ENCODE results near the gene FLT3LG.

FLT3LG gene

DNA sequence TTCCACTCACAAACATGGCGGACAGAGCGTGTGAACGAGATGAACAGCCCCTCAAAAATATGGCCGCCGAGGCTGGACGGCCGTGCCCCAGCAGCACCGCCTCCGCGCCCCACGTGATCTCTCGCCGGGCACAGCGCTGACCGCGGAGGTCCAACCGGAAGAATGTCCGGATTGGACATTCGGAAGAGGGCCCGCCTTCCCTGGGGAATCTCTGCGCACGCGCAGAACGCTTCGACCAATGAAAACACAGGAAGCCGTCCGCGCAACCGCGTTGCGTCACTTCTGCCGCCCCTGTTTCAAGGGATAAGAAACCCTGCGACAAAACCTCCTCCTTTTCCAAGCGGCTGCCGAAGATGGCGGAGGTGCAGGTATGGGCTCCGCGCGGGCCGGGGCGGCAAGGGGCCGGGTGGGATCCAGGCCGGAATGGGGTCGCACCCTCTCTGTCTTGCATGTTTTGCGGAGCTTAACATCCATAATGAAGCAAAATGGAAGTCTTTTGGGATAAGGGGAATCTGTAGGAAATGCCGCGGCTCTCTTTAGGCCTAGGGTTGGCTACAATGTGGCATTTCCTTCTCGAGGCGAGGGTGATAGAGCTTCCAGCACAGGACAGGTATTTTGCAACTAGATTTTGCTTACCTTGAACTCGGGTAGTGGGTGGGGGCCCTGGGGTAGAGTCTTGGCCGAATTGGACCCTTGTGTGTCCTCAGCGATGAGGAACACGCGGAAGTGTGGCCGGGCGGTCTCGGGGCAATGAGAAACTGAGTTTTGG lies 13.4 kb downstream of the FLT3LG start, which contains the start of gene RPL13A:
Gene RPL13A, plus strand, starts transcription at position 332 of the 769 bp plus-strand sequence. Its CDS starts 22 bp downstream, at position 354.
- in situ Hi-C loops (cut with MboI; ENCODE audit: low sequenced_read_pairs): no loop called here

DNA sequence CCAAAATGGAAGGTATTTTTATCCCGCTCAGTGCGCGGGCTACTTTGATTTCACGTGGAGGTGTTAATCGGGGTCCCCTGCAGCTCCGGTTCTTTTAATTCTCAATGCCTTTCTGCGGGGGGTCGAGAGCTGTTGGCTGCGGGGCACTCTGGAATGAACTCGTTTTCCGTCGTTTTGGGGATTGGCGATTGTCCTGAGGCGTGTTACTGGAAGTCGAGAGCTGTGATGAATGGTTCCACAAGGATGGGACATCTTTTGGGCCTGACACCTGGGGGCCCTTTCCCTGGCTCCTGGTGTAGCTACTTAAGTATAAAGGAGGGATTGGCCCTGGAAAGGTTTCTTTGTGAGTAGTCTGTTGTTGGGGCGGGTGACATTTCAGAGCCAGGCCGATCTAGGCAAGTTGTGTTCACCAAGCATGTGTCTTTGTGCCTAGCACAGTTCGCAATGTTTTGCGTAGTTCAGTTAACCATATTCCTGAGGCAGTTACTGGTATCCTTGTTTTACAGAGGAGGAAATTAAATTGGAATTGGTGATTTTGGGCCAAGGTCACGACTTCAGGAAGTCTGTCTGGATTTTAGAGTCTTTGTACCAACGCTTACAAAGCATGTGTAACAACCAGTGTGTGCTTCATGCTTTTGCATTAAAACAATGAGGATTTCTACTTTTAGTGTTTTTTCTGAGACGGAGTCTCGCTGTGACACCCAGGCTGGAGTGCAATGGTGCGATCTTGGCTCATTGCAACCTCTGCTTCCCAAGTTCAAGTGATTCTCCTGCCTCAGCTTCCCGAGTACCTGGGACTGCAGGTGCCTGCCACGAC lies 14.2 kb downstream of the FLT3LG start:
- in situ Hi-C loops (cut with MboI; ENCODE audit: low sequenced_read_pairs): no loop called here

DNA sequence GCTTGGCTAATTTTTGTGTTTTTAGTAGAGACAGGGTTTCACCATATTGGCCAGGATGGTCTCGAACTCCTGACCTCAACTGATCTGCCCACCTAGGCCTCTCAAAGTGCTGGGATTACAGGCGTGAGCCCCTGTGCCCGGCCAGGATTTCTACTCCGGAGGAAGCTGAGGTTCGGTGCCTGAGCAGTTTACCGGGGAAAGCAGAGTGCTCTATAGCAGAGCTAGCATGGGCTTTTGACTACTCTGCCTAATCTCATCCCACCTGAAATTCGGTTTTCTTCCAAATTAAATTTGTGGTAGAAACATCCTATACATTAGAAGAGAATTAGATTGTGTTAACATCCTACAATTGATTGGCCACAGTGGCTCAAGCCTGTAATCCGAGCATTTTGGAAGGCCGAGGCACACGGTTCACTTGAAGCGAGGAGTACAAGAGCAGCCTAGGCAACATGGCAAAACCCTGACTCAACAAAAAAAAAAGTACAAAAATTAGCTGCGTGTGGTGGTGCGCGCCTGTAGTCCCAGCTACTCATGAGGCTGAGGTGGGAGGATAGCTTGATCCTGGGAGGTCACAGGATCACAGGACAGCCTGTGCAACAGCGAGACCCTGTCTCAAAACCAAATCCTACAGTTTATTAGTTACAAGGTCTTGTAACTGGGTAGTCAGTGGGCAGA lies 15.0 kb downstream of the FLT3LG start:
- in situ Hi-C loops (cut with MboI; ENCODE audit: low sequenced_read_pairs): no loop called here

DNA sequence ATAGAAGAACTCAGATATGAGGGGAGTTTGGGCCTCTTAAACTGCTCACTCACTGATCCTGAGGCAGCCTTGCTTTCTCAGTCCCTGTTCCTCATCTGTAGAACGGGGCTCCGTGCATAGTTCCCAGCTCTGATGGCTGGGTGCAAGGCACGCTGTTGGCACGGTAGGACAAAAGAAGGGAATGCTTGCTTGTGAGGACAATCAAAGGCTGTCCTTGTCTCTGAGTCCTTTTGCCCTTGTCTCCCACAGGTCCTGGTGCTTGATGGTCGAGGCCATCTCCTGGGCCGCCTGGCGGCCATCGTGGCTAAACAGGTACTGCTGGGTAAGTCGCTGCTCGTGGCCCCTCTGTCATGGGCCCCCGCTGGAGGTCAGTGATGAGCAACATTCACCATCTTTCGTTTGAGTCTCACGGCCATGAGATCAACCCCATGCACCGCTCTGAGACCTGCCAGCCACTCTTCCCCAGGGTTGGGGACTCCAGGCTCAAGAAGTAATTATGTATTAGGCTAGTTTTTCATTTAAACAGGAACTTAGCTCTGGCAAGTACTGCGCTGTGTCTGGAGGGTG lies 15.7 kb downstream of the FLT3LG start:
- in situ Hi-C loops (cut with MboI; ENCODE audit: low sequenced_read_pairs): no loop called here

DNA sequence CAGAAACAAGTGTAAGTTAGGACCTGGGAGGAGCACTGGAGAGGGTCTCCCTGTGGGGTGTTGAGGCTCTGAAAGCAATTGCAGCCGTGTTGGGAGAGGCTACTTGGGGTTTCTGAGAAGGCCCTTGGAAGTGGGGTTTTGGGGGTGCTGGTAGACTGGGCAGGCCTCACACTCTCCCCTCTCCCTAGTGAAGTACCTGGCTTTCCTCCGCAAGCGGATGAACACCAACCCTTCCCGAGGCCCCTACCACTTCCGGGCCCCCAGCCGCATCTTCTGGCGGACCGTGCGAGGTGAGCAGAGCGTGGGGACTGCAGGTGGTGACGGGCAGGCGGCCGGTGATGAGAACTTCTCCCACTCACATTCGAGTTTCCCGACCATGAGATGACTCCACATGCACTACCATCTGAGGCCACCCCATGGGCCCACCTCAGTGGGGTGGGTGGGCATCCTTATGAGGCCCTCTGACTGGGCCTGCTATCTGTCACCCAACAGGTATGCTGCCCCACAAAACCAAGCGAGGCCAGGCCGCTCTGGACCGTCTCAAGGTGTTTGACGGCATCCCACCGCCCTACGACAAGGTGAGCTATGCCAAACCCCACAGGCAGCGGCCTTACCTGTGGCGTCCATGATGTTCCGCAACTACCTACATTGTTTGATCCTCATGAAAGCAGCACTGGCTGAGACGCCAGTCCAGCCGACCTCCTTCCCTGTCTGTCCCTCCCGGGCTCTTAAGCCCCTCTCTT lies 16.4 kb downstream of the FLT3LG start:
- in situ Hi-C loops (cut with MboI; ENCODE audit: low sequenced_read_pairs): no loop called here

DNA sequence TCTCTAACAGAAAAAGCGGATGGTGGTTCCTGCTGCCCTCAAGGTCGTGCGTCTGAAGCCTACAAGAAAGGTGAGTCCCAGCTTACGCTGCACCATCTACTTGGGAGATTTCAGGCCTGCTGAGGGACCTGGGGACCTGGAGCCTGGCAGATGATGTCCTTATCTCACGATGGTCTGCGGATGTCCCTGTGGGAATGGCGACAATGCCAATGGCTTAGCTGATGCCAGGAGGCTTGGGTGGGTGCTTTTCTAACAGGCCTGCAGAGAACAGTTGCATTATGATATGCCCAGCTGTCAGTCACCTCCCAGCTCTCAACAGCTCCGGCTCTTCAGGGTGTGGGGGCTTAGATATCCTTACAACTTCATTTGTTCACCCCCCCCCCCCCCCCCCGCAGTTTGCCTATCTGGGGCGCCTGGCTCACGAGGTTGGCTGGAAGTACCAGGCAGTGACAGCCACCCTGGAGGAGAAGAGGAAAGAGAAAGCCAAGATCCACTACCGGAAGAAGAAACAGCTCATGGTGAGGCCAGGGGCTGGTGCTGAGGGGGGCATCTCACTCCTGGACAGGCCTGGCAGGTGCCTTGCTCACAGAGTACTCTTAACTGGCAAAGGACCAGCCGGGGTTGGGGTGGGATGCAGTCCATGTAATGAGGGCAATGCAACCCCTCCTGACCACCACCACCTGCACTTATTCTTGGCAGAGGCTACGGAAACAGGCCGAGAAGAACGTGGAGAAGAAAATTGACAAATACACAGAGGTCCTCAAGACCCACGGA lies 17.2 kb downstream of the FLT3LG start:
- in situ Hi-C loops (cut with MboI; ENCODE audit: low sequenced_read_pairs): no loop called here

DNA sequence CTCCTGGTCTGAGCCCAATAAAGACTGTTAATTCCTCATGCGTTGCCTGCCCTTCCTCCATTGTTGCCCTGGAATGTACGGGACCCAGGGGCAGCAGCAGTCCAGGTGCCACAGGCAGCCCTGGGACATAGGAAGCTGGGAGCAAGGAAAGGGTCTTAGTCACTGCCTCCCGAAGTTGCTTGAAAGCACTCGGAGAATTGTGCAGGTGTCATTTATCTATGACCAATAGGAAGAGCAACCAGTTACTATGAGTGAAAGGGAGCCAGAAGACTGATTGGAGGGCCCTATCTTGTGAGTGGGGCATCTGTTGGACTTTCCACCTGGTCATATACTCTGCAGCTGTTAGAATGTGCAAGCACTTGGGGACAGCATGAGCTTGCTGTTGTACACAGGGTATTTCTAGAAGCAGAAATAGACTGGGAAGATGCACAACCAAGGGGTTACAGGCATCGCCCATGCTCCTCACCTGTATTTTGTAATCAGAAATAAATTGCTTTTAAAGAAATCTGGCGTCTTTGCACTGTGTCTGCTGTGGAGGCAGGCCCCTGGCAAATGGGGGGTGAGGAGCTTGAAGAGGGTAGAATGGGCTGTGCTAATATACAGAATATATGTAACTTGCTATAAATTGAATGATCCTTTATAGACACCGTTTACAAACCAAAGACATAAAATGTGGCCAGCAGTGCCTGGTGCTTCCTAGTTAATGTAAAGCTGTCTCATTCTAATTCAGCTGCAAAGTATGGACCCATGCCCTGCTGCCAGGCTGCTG lies 18.0 kb downstream of the FLT3LG start:
- in situ Hi-C loops (cut with MboI; ENCODE audit: low sequenced_read_pairs): no loop called here

DNA sequence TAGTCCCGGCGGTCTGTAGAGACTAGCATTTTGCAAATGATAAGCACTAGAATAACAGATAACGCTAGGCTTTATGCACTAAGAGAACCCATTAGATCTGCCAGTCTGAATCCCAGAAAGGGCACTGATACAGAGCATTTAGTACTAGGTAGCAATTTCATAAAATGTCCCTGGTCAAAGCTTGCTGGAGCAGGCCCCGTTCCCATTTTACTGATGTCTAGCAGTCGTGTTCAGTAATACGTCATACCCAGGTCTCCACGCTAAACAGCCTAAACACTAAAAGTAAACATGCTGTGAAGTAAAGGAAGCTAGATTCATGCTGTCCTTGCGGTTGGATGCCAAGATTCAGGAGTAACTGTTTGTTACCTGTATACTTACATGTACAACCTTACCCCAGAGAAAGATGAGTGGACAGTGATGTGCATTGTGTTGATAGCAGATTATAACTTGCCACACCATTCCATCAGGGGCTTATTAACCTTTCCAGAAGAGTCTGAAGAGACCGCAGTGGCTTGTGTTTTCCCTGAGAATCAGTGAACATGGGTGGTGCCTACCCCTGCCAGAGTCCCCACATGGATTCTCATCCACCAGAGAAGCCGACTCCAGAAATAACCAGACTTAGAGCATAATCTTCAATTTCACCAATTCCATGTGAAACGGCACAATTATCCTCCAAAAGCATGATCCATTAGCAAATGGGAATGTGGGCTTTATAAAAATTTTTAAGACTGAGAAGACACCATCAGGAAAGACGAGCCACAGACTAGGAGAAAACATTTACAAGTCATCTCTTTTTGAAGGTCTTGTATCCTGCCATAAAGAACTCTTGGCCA lies 18.8 kb downstream of the FLT3LG start:
- in situ Hi-C loops (cut with MboI; ENCODE audit: low sequenced_read_pairs): no loop called here

DNA sequence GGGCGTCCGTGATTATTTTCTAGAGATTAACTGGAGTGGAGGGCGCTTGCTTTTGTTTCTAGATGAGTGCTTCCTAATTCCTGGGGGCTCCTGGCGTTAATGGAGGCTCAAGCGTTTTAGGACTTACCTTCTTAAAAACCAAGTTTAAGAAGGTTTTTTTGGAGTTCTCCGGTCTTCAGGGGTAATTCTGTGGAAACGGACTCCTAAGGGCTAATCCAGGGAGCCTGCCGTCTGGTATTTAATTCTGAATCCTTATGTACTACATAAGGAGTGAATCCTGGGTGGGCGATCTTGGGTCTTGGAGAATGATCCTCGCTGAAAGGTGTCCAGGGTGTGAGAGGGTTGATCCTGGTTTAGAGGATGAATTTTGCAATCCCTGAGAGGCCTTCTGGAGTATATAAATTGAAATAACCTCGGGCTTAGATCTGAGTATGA lies 22.6 kb downstream of the FLT3LG start:
- in situ Hi-C loops (cut with MboI; ENCODE audit: low sequenced_read_pairs): no loop called here

DNA sequence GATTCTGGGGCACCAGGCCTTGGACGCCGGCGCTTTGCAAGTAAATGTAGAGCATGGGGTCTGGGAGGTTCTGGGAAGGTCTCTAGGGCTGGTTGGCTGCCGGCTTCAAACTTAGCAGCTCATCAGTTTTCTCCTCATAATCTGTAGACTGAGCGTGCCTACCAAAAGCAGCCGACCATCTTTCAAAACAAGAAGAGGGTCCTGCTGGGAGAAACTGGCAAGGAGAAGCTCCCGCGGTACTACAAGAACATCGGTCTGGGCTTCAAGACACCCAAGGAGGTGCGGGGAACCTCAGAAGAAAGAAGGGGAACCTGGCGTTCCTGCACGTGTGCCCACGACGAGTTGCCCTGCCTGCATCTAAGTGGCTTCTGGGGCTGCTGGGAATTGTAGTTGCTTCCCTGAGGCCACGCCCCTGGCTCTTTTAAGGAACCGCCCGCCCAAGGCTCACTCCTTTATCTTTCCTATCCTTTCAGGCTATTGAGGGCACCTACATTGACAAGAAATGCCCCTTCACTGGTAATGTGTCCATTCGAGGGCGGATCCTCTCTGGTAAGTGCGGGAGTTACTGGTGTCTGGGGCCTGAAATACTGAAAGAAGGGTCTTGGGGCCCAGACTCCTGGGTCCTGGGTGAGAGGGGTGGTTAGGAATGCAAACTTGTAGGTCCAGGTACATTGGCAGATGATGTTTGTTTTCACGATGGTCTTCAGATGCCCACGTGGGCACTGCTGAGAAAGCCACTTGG lies 23.2 kb downstream of the FLT3LG start:
- in situ Hi-C loops (cut with MboI; ENCODE audit: low sequenced_read_pairs): no loop called here

DNA sequence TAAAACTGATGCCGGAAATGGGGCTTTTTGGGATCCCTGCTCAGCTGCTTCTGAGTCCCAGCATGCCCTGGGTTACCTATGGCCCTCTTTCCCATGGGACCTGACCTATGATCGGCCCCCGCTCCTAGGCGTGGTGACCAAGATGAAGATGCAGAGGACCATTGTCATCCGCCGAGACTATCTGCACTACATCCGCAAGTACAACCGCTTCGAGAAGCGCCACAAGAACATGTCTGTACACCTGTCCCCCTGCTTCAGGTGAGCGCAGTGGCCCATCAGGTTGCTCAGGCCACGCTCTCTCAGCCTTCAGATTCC lies 23.7 kb downstream of the FLT3LG start:
- in situ Hi-C loops (cut with MboI; ENCODE audit: low sequenced_read_pairs): no loop called here

DNA sequence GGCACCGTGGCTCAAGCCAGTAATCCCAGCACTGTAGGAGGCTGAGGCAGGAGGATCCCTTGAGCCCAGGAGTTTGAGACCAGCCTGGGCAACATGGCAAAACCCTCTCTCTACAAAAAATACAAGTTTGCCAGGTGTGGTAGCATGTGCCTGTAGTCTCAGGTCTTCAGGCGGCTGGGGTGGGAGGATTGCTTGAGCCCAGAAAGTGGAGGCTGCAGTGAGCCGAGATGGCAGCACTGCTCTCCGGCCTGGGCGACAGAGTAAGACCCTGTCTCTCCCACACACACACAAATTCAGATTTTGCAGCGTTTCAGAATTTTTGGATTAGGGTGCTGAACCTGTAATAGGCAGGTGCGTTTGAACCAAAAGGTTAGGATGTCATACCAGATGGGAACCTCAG lies 24.5 kb downstream of the FLT3LG start:
- in situ Hi-C loops (cut with MboI; ENCODE audit: low sequenced_read_pairs): no loop called here

DNA sequence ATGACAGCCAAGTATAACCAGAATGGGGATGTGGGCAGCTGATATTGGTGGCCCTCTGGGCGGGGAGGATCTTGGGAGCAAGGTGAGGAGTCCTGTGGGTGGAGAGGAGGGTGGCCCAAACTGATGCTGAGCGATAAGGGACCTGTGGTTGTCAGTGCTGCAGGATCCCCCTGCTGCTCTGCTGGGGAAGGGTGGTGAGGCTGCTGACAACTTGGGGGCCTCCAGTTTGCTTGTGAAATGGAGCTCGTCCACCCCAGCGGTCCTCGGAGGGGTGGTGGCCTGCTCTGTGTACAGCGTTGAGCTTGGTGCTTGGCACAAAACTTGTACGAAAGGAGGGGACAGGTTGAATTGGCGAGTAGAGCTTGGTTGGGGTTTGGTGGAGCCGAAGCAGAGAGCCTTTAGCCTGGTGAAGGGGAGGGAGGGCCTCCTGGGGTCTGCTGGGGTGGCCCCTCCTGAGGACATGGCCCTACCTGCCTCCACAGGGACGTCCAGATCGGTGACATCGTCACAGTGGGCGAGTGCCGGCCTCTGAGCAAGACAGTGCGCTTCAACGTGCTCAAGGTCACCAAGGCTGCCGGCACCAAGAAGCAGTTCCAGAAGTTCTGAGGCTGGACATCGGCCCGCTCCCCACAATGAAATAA lies 25.1 kb downstream of the FLT3LG start:
- in situ Hi-C loops (cut with MboI; ENCODE audit: low sequenced_read_pairs): no loop called here

DNA sequence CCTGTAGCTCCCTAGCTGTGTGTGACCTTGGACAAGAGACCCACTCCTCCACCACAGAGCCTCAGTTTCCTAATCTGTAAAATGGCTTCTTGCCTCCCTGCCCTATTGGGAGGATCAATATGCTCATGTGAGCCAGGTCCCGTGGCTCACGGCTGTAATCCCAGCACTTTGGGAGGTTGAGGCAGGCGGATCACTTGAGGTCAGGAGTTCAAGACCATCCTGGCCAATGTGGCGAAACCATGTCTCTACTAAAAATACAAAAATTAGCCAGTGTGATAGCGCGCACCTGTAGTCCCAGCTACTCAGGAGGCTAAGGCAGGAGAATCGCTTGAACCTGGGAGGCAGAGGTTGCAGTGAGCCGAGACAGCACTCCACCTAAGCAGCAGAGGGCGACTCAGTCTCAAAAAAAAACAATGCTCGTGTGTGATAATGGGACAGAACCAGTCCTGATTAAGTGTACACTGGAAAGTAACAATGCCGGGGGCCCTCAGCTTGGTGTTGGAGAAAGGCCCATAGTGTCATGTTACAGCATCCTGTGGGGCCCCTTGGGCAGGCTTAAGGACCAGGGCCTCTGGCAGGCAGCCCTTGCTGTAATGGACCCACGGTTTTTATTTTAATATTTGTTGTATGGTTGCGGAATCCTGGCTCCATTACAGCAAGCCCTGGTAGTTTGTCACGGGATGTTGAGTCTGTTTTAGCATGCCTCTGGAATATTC lies 29.0 kb downstream of the FLT3LG start:
- in situ Hi-C loops (cut with MboI; ENCODE audit: low sequenced_read_pairs): no loop called here

DNA sequence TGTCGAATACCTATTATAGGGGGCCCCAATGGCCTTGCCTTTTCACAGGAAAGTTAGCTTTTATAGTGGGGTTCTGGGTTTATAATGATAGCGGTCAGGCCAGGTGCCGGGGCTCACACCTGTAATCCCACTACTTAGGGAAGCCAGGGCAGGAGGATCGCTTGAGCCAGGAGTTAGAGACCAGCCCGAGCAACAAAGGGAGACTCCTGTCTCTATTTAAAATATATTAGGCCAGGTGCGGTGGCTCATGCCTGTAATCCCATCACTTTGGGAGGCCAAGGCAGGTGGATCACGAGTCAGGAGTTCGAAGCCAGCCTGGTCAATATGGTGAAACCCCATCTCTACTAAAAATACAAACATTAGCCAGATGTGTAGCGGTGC lies 29.6 kb downstream of the FLT3LG start:
- in situ Hi-C loops (cut with MboI; ENCODE audit: low sequenced_read_pairs): no loop called here

DNA sequence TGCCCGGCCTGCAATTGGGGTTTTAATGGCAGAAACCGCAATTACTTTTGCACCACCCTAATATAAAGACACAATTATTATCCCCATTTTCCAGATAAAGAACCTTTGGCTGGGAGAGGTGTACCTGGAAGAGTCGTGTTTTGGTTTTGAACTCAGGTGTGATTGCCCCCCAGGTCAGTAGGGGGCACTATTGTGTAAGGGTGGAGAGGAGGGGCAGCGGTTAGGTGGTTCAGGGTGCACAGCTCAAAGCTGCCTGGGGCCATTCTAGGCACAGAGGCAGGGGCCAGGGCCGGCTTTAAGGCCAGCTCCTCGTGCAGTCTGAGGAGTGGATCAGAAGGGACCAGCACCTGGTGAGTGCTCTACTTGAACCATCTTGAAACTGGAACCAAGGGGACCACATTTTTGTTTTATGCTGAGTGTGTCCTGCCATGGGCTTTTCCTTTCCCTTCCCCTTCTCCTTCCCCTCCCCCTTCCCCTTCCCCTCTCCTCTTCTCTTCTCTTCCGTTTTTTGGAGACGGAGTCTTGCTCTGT lies 32.6 kb downstream of the FLT3LG start:
- in situ Hi-C loops (cut with MboI; ENCODE audit: low sequenced_read_pairs): no loop called here
